Measurements from ENCODE around the gene SWAP70. TPM values are rescaled to one million over a fixed set of nuclear protein-coding genes. Genes with fewer than 3 reads are reported as not detected.

SWAP70 gene
- total and polyA plus RNA-seq, 9 of the 15 experiments (the other 6 are each of a cell fraction or from before 2014, with no cell fraction given): 1.7 to 4.9 (median 3.9) TPM

DNA sequence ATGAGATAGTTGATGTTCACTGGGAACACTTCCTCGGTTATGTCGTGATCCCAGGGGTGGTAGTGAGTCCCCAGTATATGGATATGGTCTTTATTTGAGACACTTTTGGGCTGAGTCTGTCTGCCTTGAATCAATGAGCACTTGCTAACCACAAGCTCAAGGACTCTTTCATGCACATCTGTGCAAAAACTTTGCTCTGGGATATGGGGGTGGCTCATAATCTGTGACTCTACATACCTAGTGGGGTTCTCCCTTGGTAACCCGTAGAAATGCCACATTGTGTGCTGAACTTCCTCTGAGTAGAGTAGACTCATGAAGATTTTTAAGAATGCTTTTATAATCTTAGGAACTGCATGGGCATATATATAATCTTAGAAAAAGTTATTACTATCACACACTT, 69.3 kb downstream of the SWAP70 start:
- intact Hi-C loops (cut with micrococcal nuclease) (no loop called here), in situ Hi-C loops (cut with MboI) (no loop called here)
- no TSS peak for BruUV-seq (replicated peaks)
- ChIA-PET POLR2A (interaction anchor here (0.6 kb wide), 1 partner anchor 743 kb away, joined by 3 read pairs; no protein-coding TSS in a partner anchor), CTCF (ENCODE audit: low intra/inter-chr PET ratio) (no interaction called here)
- Histone ChIP-seq H3K79me2 (ENCODE audit: control insufficient read depth, insufficient read depth, low read length) (no peaks in the 10 kb centered on the region), H3K36me3 (ENCODE audit: control insufficient read depth, insufficient read depth, low read length) (no peaks in the 10 kb centered on the region), H3K27me3 (ENCODE audit: control insufficient read depth in 2 of 2, insufficient read depth in 2 of 2, low read length in 2 of 2) (no peaks in the 10 kb centered on the region), H3K4me3 (no peak overlapping the region), H3K9me3 (replicated peaks; ENCODE audit: control insufficient read depth, insufficient read depth, low read depth, low read length) (peaks cover 7% of the 10 kb centered on the region), H4K20me1 (replicated peaks; ENCODE audit: control insufficient read depth, insufficient read depth, low read length) (no peaks in the 10 kb centered on the region), H3K27ac (ENCODE audit: extremely low read depth, low read depth, low read length) (no peak overlapping the region), H3K9ac (ENCODE audit: insufficient read depth in 1 of 2, low read depth in 2 of 2, low read length in 2 of 2) (no peak overlapping the region), H3K4me1 (replicated peaks in 1 of 2; ENCODE audit: control insufficient read depth in 2 of 2, insufficient read depth in 2 of 2, low read length in 2 of 2) (no peaks in the 10 kb centered on the region), H3K9me1 (ENCODE audit: control insufficient read depth, insufficient read depth, low read length) (no peaks in the 10 kb centered on the region), H2AFZ (ENCODE audit: low read depth, low read length) (no peak overlapping the region), H3K4me2 (ENCODE audit: insufficient read depth, low read length) (no peak overlapping the region)
- ATAC-seq: no peak
- no peak for FAIRE-seq
- WGBS (ENCODE audit: insufficient coverage, low coverage, missing lambda C conversion rate): 30% methylated on average over 3 of the region's 3 CpGs
- TF ChIP-seq TCF3 (CRISPR knock-in tag; IDR thresholded peaks at IDR 0.05): no peak
- no peak for TF ChIP-seq RUNX1 (IDR thresholded peaks at IDR 0.05; ENCODE audit: low read depth)
- TF ChIP-seq ZNF75A (CRISPR knock-in tag; IDR thresholded peaks at IDR 0.05): no peak
- no peak for TF ChIP-seq POU5F1 (IDR thresholded peaks at IDR 0.05; ENCODE audit: borderline replicate concordance, low read depth, low read length, partially characterized antibody)
- no peak for TF ChIP-seq ZNF780A (CRISPR knock-in tag; IDR thresholded peaks at IDR 0.05)
- TF ChIP-seq ZFP30 (CRISPR knock-in tag; IDR thresholded peaks at IDR 0.05; ENCODE audit: borderline replicate concordance): no peak
- no peak for TF ChIP-seq HDAC3 (IDR thresholded peaks at IDR 0.05; ENCODE audit: borderline replicate concordance, partially characterized antibody)
- TF ChIP-seq, protein P1, sequence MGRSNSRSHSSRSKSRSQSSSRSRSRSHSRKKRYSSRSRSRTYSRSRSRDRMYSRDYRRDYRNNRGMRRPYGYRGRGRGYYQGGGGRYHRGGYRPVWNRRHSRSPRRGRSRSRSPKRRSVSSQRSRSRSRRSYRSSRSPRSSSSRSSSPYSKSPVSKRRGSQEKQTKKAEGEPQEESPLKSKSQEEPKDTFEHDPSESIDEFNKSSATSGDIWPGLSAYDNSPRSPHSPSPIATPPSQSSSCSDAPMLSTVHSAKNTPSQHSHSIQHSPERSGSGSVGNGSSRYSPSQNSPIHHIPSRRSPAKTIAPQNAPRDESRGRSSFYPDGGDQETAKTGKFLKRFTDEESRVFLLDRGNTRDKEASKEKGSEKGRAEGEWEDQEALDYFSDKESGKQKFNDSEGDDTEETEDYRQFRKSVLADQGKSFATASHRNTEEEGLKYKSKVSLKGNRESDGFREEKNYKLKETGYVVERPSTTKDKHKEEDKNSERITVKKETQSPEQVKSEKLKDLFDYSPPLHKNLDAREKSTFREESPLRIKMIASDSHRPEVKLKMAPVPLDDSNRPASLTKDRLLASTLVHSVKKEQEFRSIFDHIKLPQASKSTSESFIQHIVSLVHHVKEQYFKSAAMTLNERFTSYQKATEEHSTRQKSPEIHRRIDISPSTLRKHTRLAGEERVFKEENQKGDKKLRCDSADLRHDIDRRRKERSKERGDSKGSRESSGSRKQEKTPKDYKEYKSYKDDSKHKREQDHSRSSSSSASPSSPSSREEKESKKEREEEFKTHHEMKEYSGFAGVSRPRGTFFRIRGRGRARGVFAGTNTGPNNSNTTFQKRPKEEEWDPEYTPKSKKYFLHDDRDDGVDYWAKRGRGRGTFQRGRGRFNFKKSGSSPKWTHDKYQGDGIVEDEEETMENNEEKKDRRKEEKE (IDR thresholded peaks at IDR 0.05; ENCODE audit: borderline replicate concordance in 1 of 2, control insufficient read depth in 1 of 2, low read depth in 2 of 2, low read length in 1 of 2): no peak
- no peak for TF ChIP-seq CBX1 (IDR thresholded peaks at IDR 0.05; ENCODE audit: low read depth)
- TF ChIP-seq SMAD2 (IDR thresholded peaks at IDR 0.05; ENCODE audit: low read depth, low read length): no peak
- TF ChIP-seq MTA3 (IDR thresholded peaks at IDR 0.05; ENCODE audit: borderline replicate concordance): no peak
- DNase-seq (ENCODE audit: extremely low read depth in 1 of 4, low spot score in 3 of 4): no peak

All from K562 (cell line).